ENCODE results near the gene CPLX4.
A peak's percentile ranks its signal among the peaks of the same experiment; 100 is the strongest.

The CPLX4 gene, protein sequence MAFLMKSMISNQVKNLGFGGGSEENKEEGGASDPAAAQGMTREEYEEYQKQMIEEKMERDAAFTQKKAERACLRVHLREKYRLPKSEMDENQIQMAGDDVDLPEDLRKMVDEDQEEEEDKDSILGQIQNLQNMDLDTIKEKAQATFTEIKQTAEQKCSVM

DNA sequence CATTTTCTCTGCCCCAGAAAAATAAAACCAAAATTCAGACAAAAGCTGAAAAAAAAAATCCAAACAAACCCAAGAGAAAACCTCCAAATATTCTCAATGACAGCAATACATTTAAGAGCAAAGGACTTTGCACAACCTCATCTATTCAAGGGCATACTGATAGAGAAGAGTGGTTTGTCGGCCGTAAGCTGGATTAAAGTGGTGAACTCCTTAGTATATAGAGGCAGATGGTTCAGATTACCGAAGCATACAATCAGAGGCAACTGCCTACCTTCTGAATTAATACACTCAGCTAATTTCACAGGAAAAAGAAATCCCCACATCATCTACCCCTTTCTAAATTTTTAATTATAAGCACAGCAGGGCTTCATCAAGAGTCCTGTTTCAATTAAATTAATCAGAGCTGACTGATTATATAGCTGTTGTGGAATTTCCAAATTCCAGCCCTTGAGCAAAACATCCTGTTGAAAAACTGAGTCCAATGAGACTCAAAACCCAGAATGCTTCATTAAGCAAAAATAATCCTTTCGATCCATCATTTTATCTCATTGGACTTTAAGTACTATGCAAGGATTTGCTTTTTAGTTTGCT lies at the start of gene CPLX4:
CPLX4 (minus strand) TSS at position 190 of the 591 bp plus-strand sequence; CDS start at position 3, 187 bp downstream.
- DNase-seq (ENCODE audit: low spot score) = no peak

DNA sequence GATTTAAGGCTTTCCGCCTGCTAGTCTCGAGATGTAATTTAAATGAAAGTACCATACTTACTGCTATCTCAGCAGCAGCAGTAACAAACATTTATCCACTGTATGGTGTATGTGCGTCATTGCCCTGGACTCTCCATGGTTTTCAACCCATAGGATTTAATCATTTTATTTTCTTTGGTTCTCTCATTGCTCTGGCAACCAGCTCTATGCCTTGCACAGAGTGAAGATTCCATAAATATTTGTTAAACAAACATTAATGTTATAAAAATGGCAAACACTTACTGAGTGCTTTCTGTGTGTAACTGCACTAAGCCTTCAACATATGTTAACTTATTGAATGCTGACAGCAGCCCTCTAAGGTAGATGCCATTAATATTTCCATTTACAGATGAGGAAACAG lies 41.9 kb upstream of the CPLX4 start:
- DNase-seq (ENCODE audit: low spot score) = no peak

DNA sequence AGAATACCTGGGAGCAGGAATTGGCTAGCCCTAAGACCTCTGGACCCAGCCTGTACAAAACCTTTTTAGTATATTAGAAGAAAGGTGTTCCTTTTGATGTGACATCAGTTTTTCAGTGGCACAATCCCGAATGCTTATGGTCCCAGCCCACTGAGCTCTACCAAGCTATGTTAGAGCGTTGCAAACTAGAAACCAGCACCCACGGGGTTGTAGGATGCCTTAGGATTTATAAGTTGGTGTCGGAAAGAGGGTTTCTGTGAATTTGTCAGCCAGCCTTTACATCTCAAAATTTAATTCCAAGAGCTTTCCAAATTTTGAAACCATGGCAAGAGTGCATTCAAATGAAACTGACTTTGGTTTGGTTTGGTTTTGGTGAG lies 41.1 kb upstream of the CPLX4 start:
- no peak for DNase-seq (ENCODE audit: low spot score)

DNA sequence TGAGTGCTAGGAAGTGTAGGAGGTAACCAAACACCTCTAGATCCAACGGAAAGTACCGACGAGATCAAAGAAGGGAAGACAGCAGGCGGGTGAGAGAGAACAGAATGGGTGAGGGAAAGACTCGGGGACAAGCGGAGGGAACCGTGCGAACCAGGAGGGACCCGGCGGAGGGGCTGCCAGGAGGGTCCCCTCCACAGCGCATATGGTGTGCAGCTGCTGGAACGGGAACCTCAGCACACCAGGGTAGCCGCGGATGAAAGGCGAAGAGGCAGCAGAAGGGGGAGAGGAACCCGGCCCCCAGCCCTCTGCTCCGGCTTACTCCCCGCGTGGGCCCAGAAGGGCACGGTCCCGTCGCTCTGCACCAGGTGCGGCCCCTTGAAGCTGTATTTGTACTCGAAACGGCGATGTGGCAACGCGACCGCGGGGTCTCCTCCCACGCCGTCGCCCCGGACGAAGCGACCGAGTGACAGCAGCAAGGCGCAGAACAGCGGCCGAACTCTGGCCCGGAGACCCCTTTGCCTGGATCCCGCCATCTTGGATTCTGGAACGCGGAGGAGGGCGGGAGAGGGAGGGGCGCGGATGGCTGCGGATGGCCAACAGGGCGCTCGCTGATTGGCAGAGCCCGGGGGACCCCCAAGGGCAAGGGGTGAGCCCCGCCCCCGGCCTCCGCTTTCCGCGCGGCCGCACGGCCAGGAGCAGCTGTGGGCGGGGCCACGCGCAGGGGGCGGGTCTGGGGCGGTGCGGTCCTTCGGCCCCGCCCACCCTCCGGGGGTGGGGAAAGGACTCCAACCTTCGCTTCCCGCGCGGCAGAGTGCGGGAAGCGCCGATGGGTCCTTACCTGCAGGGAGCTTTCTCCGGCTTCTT lies 40.5 kb upstream of the CPLX4 start, which contains the start of gene LMAN1:
LMAN1 (minus strand) TSS at position 554 of the 864 bp plus-strand sequence; CDS start at position 533, 21 bp downstream.
- DNase-seq (ENCODE audit: low spot score) = peak; percentile 92

DNA sequence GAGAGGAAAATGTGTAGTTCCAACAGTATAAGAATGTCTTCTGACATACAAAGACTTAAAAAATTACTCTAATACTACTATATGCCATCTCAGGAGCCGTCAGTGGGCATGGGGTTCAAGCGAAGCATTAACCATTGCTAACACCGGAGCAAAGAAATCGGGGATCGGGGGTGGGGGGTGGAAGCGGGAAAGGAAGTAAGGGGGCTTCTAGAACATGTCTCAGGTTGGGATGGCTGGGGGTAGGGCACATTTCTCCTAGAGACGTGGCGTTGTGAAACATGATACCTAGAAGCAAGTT lies 39.9 kb upstream of the CPLX4 start:
- no peak for DNase-seq (ENCODE audit: low spot score)

DNA sequence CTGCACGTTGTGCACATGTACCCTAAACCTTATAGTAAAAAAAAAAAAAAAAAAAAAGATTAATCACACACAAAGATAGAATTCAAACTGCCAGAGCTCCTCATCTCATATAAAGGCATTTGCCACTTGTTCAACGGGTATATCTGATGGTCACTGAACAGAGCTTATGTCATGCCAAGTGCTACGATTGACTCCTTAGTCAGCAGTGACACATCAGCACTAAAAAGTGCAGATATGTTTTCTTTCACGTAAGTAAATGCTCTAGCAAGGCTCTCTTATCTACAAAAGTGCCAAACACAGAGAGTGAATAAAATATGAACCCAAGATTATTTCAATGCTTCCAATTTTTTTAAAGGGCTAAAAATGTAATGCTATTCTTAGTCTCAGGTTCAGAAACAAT lies 39.5 kb upstream of the CPLX4 start:
- DNase-seq (ENCODE audit: low spot score) = peak; percentile 7

DNA sequence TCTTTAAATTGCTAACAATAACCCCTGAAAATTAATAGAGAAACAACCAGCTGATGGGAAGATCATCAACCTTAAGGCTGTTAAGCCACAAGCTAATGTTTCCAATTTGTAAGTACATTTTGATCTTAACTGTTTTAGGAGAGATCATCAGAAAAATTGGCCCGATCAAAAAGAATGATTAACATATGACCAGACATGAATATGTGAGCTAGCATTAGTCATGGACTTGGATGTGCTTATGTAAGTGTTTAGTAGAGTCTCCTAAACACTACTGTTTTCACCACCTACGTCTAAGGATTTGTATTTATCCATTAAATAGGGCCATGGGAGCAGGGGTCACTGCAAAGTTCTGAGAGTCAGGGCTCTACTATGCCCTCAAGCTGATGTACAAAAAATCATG lies 36.3 kb upstream of the CPLX4 start:
- no peak for DNase-seq (ENCODE audit: low spot score)

DNA sequence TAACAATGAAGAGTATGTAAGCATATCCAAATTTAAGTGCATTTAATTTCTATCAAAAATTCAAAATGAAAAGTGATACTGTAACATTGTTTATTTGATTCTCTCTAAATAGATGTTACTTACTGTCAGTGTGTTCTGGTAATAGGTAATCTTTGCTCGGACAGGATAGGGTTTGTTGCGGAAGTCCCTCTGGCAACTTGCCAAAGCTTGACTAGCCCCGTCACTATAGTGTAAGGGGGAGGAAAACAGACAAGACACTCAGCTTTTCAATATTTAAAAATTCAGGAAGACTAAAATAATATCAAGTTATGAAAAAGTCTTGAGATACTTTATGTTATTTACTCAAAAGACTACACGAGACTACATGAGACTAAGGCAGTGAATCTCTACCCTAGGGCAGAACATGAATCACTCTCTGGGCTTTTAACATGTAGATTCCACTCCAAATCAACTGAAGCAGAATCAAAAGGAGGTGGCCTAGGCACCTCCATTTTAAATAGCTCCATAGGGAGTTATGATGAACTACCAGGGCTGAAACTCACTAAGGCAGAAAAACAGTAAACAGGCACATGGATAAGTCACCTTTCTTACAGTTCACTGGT lies 34.7 kb upstream of the CPLX4 start:
- DNase-seq (ENCODE audit: low spot score) = no peak

DNA sequence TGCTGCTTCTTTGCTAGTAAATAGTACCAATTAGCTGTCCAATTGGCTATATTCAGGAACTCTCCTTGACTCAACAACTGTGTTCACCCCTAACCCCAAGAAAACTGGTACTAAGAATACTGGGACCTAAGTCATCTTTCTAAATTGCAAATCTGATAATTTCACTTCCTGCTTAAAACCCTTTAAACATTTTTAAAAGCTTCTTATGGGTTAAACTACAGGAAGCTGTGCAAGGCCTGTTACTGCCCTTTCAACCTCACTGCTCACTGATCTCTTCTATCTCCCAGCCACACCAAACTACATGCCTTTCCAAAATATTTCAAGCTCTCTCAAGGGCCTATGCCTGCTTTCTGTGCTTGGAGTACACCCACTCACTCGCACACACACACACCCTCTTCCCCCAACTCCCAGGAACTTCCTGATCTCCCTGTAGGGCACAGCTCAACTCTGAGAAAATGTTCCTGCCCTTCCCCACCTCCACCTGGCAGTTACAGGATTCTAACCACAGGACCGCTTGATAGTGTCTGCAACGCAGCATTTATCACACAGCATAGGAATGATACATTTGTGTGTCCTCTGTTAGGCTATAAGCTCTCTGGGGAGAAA lies 33.9 kb upstream of the CPLX4 start:
- DNase-seq (ENCODE audit: low spot score) = no peak

DNA sequence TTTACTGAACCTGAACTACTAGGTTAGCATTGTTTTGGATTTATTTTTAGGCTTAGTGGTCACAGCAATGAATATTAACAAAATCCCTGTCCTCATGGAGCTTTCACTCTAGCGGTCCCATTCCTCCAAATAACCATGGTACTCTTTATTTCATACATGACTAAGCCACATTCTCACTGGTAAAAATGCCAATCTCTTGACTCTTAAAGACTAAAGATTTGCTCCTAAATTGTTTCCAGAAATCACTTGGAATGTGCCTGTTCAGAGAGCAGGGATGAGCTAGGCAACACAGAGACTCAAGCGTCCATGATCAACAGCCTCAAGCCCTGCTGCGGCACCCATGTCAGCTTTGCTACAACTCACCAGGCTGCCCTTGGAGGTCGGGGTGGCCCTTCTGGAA lies 27.1 kb upstream of the CPLX4 start:
- no peak for DNase-seq (ENCODE audit: low spot score)

DNA sequence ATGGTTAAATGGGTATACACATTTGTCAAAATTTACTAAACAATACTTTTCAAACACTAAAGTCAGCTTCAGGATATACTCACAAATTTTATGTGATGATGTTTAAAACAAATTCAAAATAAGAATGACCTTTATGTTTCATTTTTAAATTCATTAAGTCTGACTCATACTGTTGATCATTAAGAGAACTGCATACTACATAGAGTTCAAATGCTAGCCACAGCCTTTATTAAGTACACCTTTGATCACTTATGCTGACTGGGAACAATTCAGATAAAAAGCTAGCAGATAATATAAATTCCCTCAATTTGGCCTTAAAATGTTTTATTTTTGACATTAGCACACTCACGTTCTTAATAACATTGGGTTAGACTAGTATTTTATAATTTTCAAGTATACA lies 26.5 kb upstream of the CPLX4 start:
- no peak for DNase-seq (ENCODE audit: low spot score)

DNA sequence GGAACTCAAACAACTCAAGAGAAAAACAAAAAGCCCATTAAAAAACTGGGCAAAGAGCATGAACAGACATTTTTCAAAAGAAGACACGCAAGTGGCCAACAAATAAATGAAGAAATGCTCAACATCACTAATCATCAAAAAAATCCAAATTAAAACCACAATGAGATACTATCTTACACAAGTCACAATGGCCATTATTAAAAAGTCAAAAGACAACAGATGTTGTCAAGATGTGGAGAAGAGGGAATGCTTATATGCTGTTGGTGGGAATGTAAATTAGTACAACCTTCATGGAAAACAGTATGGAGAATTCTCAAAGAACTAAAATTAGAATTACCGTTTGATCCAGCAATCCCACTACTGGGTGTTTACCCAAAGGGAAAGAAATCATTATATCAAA lies 25.5 kb upstream of the CPLX4 start:
- DNase-seq (ENCODE audit: low spot score) = no peak

DNA sequence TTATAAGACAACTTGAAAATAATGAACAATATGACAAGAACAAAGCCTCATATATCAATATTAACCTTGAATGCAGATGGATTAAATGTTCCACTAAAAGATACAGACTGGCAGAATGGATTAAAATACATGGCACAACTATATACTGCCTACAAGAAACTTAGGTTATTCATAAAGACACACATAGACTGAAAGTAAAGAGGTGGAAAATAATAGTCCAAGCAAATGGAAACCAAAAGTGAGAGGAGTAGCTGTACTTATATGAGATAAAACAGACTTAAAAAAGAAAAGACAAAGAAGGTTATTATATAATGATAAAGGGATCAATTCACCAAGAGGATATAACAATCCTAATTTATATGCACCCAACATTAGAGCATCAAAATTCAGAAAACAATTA lies 22.4 kb upstream of the CPLX4 start:
- no peak for DNase-seq (ENCODE audit: low spot score)

DNA sequence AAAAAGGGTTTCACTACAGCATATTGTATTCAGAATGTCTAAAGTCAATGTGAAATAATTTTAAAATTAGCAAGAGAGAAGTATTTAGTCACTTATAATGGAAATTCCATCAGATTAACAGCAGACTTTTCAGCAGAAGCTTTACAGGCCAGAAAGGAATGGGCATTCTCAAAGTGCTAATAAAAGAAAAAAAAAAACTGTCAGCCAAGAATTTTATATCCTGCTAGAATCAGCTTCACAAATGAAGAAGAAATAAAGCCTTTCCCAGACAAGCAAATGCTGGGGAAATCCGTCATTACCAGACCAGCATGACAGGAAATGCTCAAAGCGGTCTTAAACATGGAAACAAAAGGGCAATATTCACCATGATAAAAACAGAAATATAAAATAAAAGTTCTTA lies 21.9 kb upstream of the CPLX4 start:
- DNase-seq (ENCODE audit: low spot score) = no peak

DNA sequence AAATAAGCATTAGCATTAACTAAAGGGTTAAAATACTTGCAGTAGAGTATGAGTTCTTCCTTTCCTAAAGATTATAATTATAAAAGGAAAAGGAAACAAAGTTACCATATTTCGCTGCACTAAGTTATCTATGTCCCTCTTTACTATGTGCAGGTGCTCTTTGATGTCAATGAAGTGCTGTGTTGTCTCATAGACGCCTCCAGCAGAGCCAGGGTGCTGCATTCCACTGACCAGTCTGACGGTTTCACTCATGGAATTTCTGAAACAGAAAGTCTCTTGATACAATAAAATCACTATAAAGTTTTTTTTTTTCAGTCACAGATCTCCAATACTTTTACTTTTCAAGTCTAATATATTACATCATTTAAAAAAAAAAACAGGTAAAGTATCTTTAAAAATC lies 14.5 kb upstream of the CPLX4 start:
- no peak for DNase-seq (ENCODE audit: low spot score)

DNA sequence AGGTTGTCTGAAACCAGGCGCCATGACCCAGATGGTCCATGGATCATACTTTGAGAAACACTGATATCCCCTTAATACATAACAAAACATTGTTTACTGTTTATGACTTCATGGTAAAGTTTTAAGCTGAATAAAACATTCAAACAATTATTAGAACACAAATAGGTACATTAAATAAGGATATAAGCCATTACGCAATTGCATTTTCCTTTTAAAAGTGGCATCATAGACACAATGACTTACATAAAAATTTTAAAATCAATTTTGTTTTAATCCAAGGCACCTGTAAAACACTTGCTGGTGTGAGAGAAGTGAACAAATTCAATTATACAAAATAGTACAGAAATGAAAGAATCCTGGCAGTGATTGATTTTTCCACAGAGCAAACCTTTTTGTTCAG lies 10.2 kb upstream of the CPLX4 start:
- no peak for DNase-seq (ENCODE audit: low spot score)

DNA sequence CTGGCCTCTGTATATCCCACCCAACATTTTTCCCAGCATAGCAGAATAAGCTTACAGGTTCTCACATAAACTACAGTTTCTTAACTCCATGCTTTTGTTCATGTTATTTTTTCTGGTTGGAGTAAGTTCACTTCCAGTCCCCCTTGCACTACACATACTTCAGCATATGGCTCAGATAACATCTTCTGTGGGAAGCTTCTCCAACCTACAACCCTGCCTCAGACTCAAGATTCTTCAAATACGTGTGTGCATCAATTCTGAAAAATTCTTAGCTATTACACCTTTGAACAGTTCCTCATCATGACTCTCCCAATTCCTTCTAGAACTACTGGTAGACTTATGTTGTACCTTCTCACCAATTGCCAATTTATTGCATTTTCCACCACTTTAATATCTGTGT lies 7.5 kb upstream of the CPLX4 start:
- DNase-seq (ENCODE audit: low spot score) = no peak

DNA sequence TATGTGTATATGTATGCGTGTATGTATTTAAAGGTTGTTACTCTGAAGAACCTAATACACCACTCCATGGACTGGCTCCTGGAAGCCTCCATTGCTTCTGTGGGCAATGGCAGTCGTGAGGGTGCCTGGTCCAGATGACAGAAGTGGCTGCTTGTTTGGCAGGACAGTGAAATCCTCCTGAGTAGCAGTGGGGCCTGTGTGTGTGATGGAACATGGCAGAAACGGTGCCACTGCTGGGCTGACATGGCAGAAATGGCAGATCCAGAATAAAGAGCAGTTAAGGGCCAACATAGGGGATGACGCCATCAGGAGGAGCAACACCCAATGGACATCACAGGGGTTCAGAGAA lies 6.1 kb upstream of the CPLX4 start:
- no peak for DNase-seq (ENCODE audit: low spot score)

DNA sequence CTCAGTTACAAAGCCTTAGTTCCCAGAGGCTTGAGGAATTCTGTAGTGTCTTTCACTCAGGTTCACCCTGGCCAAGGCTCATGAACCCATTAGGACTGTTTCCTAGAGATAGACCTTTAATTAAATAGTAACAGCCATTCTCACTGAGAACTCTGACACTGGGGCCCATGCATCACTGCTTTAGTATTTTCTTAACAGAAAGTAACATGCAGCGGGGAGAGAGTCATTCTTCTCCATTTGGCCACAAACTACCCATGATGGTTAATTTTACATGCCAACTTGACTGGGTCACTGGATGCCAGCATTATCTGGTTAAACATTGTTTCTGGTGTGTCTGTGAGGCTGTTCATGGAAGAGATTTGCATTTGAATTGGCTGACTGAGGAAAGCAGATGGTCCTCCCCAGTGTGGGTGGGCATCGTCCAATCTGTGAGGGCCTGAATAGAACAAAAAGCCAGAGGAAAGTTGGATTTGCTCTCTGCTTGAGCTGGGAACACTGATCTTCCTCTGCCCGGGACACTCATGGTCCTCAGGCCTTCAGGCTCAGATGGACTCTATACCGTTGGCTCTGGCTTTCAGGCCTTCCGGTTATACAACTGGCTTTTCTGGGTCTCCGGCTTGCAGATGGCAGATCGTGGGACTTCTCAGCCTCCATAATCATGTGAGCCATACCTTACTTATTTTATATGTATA lies 5.6 kb upstream of the CPLX4 start:
- DNase-seq (ENCODE audit: low spot score) = no peak

DNA sequence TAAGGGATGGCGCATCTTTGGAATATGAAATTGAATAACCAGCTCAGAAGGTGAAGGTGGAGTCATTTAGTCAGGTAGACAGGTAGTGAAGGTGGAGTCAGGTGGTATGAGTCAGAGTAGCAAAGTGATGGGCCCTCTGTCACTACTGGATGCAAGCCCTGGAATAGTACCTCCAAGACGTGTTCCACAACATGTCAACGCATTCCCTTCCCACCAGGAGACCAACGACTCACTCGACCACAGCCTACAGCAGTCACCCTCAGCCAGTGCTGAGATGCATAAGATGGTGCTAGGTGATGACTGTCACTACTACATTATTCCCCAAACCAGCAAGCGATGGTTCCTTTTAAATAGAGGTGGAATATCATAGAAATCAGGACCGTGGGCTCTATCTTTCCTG lies 6.8 kb downstream of the CPLX4 start:
- DNase-seq (ENCODE audit: low spot score) = no peak

DNA sequence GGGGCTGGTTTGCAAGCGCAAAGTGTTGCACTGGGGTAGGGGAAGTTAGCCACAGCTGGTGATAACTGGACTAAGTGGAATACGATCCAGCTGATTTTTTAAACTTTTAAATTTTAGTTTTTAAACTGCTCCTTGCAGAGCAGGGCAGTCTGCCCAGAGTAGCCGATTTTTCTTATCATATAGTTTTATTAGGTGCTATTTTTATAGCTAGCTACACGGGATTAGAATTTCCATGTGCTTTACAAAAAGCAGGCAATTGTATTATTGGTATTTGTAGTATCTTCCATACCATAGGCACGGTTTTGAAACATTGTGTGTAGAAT lies 9.6 kb downstream of the CPLX4 start:
- no peak for DNase-seq (ENCODE audit: low spot score)

DNA sequence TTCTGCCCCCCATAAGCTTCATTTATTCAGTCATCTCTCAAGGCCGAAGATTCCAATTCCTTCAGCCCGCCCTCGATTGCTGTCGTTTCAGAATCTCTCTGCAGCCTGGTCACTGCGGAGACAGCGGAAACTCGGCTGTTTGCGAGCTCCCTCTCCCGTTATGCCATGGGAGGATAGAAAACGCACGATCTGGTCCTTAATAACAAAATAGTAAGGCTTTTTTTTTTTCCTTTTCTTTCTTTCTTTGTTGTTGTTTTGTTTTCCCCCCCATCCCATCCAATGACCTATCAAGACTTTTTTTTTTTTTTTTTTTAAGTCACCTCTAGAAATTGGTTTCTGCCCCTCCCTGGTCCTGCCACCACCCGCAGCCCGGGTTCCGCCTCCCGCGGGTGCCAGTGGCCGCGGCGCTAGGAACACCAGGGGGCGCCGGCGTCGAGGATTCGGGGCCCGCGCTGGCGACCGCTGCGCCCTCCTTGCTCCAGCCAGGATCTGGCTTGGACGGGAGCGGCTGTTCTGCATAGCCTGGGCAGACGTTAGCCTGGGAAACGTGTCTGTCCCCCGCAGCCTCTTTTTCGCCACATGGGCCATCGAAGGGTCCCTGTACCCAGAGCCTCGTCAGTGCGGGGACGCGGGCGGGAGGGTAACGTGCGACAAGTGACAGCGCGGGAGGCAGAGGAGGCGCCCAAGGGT lies 10.1 kb downstream of the CPLX4 start:
- DNase-seq (ENCODE audit: low spot score) = peak; percentile 43

All from CD4-positive, alpha-beta T cell treated with Interleukin-6 at 100 ng/mL for 8 hours (primary cell).